BLaER1 treated with 17β-estradiol and CSF1 and Interleukin-3, amounts not matched to agents 10 nM and 100 nM (cell line): ENCODE data around the gene SYK.

Experiments used
- H3K27ac ChIP-seq, 11 experiments: shearing (Covaris generic); formaldehyde crosslinking; 2 replicates each; pipeline ENCODE4 v1.8.1; 2022
- H3K27me3 ChIP-seq, 11 experiments: shearing (Covaris generic); formaldehyde crosslinking; 2 replicates each; pipeline ENCODE4 v1.8.1; 2022
- H3K36me3 ChIP-seq, 11 experiments: shearing (Covaris generic); formaldehyde crosslinking; 2 replicates each; pipeline ENCODE4 v1.8.1; 2022
- H3K4me1 ChIP-seq, 10 experiments: shearing (Covaris generic); formaldehyde crosslinking; 2 replicates each; pipeline ENCODE4 v1.8.1; 2022
- H3K4me2 ChIP-seq, 11 experiments: shearing (Covaris generic); formaldehyde crosslinking; 2 replicates each; pipeline ENCODE4 v1.8.1; 2022
- H3K4me3 ChIP-seq, 10 experiments: shearing (Covaris generic); formaldehyde crosslinking; 2 replicates each; pipeline ENCODE4 v1.8.1; 2022
- H3K9ac ChIP-seq, 11 experiments: shearing (Covaris generic); formaldehyde crosslinking; 2 replicates each; pipeline ENCODE4 v1.8.1; 2022
- H3K9me3 ChIP-seq, 11 experiments: shearing (Covaris generic); formaldehyde crosslinking; replicated peaks in 1 of 11; 2 replicates each; pipeline ENCODE4 v1.8.1; 2022
- H4K20me1 ChIP-seq, 11 experiments: shearing (Covaris generic); formaldehyde crosslinking; 2 replicates each; pipeline ENCODE4 v1.8.1; 2022
- Cebpa-rat ChIP-seq, 11 experiments: shearing (Covaris generic); IDR thresholded peaks; 2 replicates each; pipeline ENCODE4 v1.8.1; 2022

Gene SYK

GRCh38 chr9:90834828-90835595, 33.4 kb downstream of the SYK start:
- Histone ChIP-seq H3K27ac (peak overlapping the region in 3 of 11 experiments; percentile 7 to 20 (median 9); a peak in 2 of 22 replicates), H4K20me1 (peaks cover 15 to 100% (median 58%) of the 10 kb centered on the region in 11 experiments; a peak in 19 of 22 replicates)

DNA sequence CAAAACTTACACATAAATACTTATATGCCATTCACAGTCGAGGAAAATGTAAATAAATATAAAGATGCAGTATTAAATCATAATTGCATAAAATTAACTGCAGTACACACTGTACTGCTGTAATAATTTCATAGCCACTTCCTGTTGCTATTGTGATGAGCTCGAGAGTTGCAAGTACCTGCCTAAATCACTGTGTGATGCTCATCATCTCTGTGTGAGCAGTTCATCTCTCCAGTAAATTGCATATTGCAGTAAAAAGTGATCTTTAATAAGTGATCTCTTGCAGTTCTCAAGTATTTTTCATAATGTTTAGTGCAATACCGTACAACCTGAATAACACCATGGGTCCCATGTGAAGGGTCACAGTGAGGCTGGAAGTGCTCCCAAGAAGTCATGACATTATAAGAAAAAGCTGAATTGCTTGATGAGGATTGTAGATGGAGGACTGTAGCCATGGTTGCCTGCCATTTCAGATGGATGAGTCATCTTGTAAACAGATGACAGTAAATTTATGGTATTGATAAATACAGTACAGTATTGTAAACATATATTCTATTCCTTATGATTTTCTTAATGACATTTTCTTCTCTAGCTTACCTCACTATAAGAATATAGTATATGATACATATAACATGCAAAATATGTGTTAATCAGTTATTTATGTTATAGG, 34.9 kb downstream of the SYK start:
- H3K27me3 ChIP-seq = no peaks in the 10 kb centered on the region
- H3K4me2 ChIP-seq = peak overlapping the region in 2 of 11 experiments; percentile 1 to 20; a peak in 1 of 22 replicates
- no peak overlapping the region for H3K4me3 ChIP-seq
- no peak overlapping the region for H3K9ac ChIP-seq
- no peak for TF ChIP-seq Cebpa-rat (IDR thresholded peaks at IDR 0.05)
- peaks cover 0 to 22% (median 12%) of the 10 kb centered on the region in 11 experiments; a peak in 15 of 22 replicates for H3K9me3 ChIP-seq
- H4K20me1 ChIP-seq = peaks cover 20 to 100% (median 61%) of the 10 kb centered on the region in 11 experiments; a peak in 19 of 22 replicates
- peaks cover 41 to 90% (median 57%) of the 10 kb centered on the region in 11 experiments for H3K36me3 ChIP-seq
- peaks cover 69 to 93% (median 83%) of the 10 kb centered on the region in 10 experiments for H3K4me1 ChIP-seq
- 0 out of 22 replicates have a peak overlapping the region, but pooled peaks of 1 of the 11 experiments have one; percentile 24 for H3K27ac ChIP-seq

More at GRCh38 chr9:90834828-90835595, 33.4 kb downstream of the SYK start:
- H3K4me3 ChIP-seq = no peak overlapping the region
- TF ChIP-seq Cebpa-rat (IDR thresholded peaks at IDR 0.05) = no peak
- peaks cover 44 to 94% (median 60%) of the 10 kb centered on the region in 11 experiments for H3K36me3 ChIP-seq
- H3K9ac ChIP-seq = no peak overlapping the region
- peaks cover 0 to 22% (median 12%) of the 10 kb centered on the region in 11 experiments; a peak in 15 of 22 replicates for H3K9me3 ChIP-seq
- peaks cover 69 to 93% (median 83%) of the 10 kb centered on the region in 10 experiments for H3K4me1 ChIP-seq
- no peaks in the 10 kb centered on the region for H3K27me3 ChIP-seq
- peak overlapping the region in 7 of 11 experiments; percentile 10 to 46 (median 13); a peak in 10 of 22 replicates for H3K4me2 ChIP-seq

- peaks cover 28 to 75% (median 45%) of the 10 kb centered on the region in 11 experiments for H3K36me3 ChIP-seq
- H3K4me2 ChIP-seq = peak overlapping the region; percentile 68 to 81 (median 74)
- no peak overlapping the region for H3K4me3 ChIP-seq
- H3K27me3 ChIP-seq = no peaks in the 10 kb centered on the region
- H4K20me1 ChIP-seq = peaks cover 20 to 100% (median 67%) of the 10 kb centered on the region in 11 experiments; a peak in 19 of 22 replicates
- H3K4me1 ChIP-seq = peaks cover 75 to 99% (median 90%) of the 10 kb centered on the region in 10 experiments
- H3K9ac ChIP-seq = peak overlapping the region in 1 of 11 experiments; percentile 18; a peak in 1 of 22 replicates
- H3K27ac ChIP-seq = no peak overlapping the region
- no peak for TF ChIP-seq Cebpa-rat (IDR thresholded peaks at IDR 0.05)
- peaks cover 0 to 11% (median 1%) of the 10 kb centered on the region in 11 experiments; a peak in 10 of 22 replicates for H3K9me3 ChIP-seq
Observed at GRCh38 chr9:90838098-90838497, 36.5 kb downstream of the SYK start.

- Histone ChIP-seq H3K27ac (peak overlapping the region in 2 of 11 experiments; percentile 22 to 82; a peak in 1 of 22 replicates), H3K4me1 (peaks cover 77 to 100% (median 95%) of the 10 kb centered on the region in 10 experiments), H3K36me3 (peaks cover 24 to 72% (median 39%) of the 10 kb centered on the region in 11 experiments), H3K9ac (peak overlapping the region in 1 of 11 experiments; percentile 18; a peak in 1 of 22 replicates), H3K4me3 (no peak overlapping the region), H3K9me3 (peaks cover 0 to 8% (median 0%) of the 10 kb centered on the region in 11 experiments; a peak in 2 of 22 replicates), H3K4me2 (peak overlapping the region; percentile 68 to 81 (median 74)), H3K27me3 (no peaks in the 10 kb centered on the region), H4K20me1 (peaks cover 20 to 100% (median 68%) of the 10 kb centered on the region in 11 experiments; a peak in 19 of 22 replicates)
- TF ChIP-seq Cebpa-rat (IDR thresholded peaks at IDR 0.05) = no peak
Observed at GRCh38 chr9:90838581-90839154, 37.0 kb downstream of the SYK start.

- peaks cover 24 to 72% (median 39%) of the 10 kb centered on the region in 11 experiments for H3K36me3 ChIP-seq
- no peak overlapping the region for H3K4me3 ChIP-seq
- peak overlapping the region; percentile 68 to 81 (median 74) for H3K4me2 ChIP-seq
- no peak for TF ChIP-seq Cebpa-rat (IDR thresholded peaks at IDR 0.05)
- H3K27me3 ChIP-seq = no peaks in the 10 kb centered on the region
- H3K4me1 ChIP-seq = peaks cover 81 to 100% (median 96%) of the 10 kb centered on the region in 10 experiments
- peaks cover 0 to 2% (median 0%) of the 10 kb centered on the region in 11 experiments; a peak in 2 of 22 replicates for H3K9me3 ChIP-seq
- H3K27ac ChIP-seq = peak overlapping the region in 5 of 11 experiments; percentile 1 to 82 (median 24); a peak in 3 of 22 replicates
- peak overlapping the region in 3 of 11 experiments; percentile 3 to 21 (median 17); a peak in 2 of 22 replicates for H3K9ac ChIP-seq
- peaks cover 20 to 100% (median 64%) of the 10 kb centered on the region in 11 experiments; a peak in 19 of 22 replicates for H4K20me1 ChIP-seq
Observed at GRCh38 chr9:90839183-90839728, 37.6 kb downstream of the SYK start.

DNA sequence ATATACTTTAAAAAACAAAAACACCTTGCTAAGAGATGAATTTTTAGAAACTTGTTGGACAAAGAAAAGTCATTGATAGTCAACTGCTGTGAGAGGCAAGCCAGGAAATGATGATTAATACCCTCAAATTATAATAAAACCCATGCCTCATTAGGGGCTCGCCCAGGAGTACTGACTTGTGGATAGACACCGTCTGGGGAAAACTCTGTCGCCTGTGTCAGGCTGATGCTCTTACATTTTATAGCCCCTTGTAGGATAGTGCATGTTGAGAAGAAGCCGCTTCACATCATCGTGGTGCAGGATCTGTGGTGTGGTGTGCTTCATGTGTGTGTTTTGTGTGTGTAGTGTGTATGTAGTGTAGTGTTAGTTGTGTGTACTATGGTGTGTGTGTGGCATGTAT, 39.1 kb downstream of the SYK start:
- peaks cover 20 to 100% (median 52%) of the 10 kb centered on the region in 11 experiments; a peak in 19 of 22 replicates for H4K20me1 ChIP-seq
- peaks cover 81 to 95% (median 87%) of the 10 kb centered on the region in 10 experiments for H3K4me1 ChIP-seq
- TF ChIP-seq Cebpa-rat (IDR thresholded peaks at IDR 0.05) = no peak
- H3K4me3 ChIP-seq = no peak overlapping the region
- peaks cover 28 to 72% (median 40%) of the 10 kb centered on the region in 11 experiments for H3K36me3 ChIP-seq
- no peak overlapping the region for H3K9ac ChIP-seq
- peak overlapping the region; percentile 66 to 81 (median 74) for H3K4me2 ChIP-seq
- H3K27me3 ChIP-seq = no peaks in the 10 kb centered on the region
- peak overlapping the region in 5 of 11 experiments; percentile 1 to 82 (median 24); a peak in 5 of 22 replicates for H3K27ac ChIP-seq
- no peaks in the 10 kb centered on the region for H3K9me3 ChIP-seq

DNA sequence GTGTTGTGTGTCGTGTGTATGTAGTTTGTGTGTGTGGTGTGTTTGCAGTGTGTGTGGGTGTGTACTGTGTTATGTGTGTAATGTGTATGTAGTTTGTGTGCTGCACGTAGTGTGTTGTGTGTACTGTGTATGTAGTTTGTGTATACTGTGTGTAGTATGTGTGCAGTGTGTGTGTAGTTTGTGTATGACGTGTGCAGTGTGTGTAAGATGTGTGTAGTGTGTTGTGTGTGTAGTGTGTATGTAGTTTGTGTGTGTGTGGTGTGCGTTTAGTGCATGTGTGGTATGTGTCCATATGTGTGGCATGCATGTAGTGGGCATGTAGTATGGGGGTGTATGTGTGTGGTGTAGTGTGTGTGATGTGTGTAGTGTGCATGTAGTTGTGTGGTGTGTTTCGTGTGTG, 39.6 kb downstream of the SYK start:
- peaks cover 33 to 74% (median 45%) of the 10 kb centered on the region in 11 experiments for H3K36me3 ChIP-seq
- no peak overlapping the region for H3K4me3 ChIP-seq
- H3K4me1 ChIP-seq = peaks cover 77 to 90% (median 84%) of the 10 kb centered on the region in 10 experiments
- H3K9me3 ChIP-seq = no peaks in the 10 kb centered on the region
- no peak for TF ChIP-seq Cebpa-rat (IDR thresholded peaks at IDR 0.05)
- peak overlapping the region in 2 of 11 experiments; percentile 57 to 82; a peak in 1 of 22 replicates for H3K27ac ChIP-seq
- no peak overlapping the region for H3K9ac ChIP-seq
- peak overlapping the region; percentile 66 to 81 (median 74) for H3K4me2 ChIP-seq
- H3K27me3 ChIP-seq = no peaks in the 10 kb centered on the region
- H4K20me1 ChIP-seq = peaks cover 20 to 100% (median 48%) of the 10 kb centered on the region in 11 experiments; a peak in 19 of 22 replicates
